SK-N-SH (cell line): Measurements from ENCODE around the gene RPSA. TPM values are rescaled to one million over a fixed set of nuclear protein-coding genes. Genes with fewer than 3 reads are reported as not detected.

ENCODE experiments used
- CTCF ChIA-PET: fragments of 300-600, 350-600 bp; formaldehyde crosslinking; extraction: SDS; loops from one replicate; lab custom pipeline; 2021; lab: Yijun Ruan, JAX
- POLR2A ChIA-PET: fragments of 350-600 bp; sonication (Branson Sonifier 250); formaldehyde crosslinking; extraction: SDS; loops from one replicate; lab custom pipeline; 2020; ENCODE audit warnings: antibody characterized with exemption, inconsistent platforms; lab: Yijun Ruan, JAX
- DNase-seq: peaks from one replicate; pipeline ENCODE4 v3.0.0; 2012
- H2AFZ ChIP-seq: fragments of 200-600 bp; sonication (generic); 2 replicates; pipeline ENCODE4 v1.8.1; 2016; ENCODE audit warnings: antibody characterized with exemption, mild to moderate bottlenecking, low read depth
- H3F3A ChIP-seq: fragments of 200-600 bp; sonication (generic); replicated peaks from 2 replicates; pipeline ENCODE3; 2016; ENCODE audit warnings: antibody characterized with exemption, mild to moderate bottlenecking; ENCODE audit not compliant: insufficient read depth
- H3K27ac ChIP-seq, 2 experiments: fragments of 200-500 bp in 1 of 2; fragments of 200-600 bp in 1 of 2; sonication (Bioruptor generic) in 1 of 2; sonication (generic), shearing (Covaris generic) in 1 of 2; 2 replicates each; pipeline versions ENCODE4 v1.5.1 to v1.6.1; 2014 to 2016; ENCODE audit warnings: low read depth in 2 of 2, inconsistent platforms in 1 of 2, low read length in 1 of 2, mild to moderate bottlenecking in 1 of 2, mixed read lengths in 1 of 2
- H3K27me3 ChIP-seq: fragments of 200-600 bp; sonication (generic), shearing (Covaris generic); 2 replicates; pipeline ENCODE4 v1.6.1; 2016; ENCODE audit warnings: mixed run types; ENCODE audit not compliant: insufficient read depth
- H3K36me3 ChIP-seq, 2 experiments: fragments of 200-500 bp in 1 of 2; fragments of 200-600 bp in 1 of 2; sonication (Bioruptor generic) in 1 of 2; sonication (generic) in 1 of 2; replicated peaks in 1 of 2; 2 replicates each; pipeline versions ENCODE3 to v1.5.1; 2014 to 2016; ENCODE audit warnings: low read length in 1 of 2, mild to moderate bottlenecking in 1 of 2; ENCODE audit not compliant: insufficient read depth in 2 of 2, control insufficient read depth in 1 of 2
- H3K4me1 ChIP-seq, 2 experiments: fragments of 200-500 bp in 1 of 2; fragments of 200-600 bp in 1 of 2; sonication (Bioruptor generic) in 1 of 2; sonication (generic), shearing (Covaris generic) in 1 of 2; 2 replicates each; pipeline versions ENCODE4 v1.5.1 to v1.6.1; 2014 to 2016; ENCODE audit warnings: low read depth in 1 of 2, low read length in 1 of 2, mixed run types in 1 of 2; ENCODE audit not compliant: insufficient read depth in 2 of 2, control insufficient read depth in 1 of 2
- H3K4me2 ChIP-seq: fragments of 200-600 bp; sonication (generic), shearing (Covaris generic); 2 replicates; pipeline ENCODE4 v1.6.1; 2017; ENCODE audit warnings: mixed run types
- H3K4me3 ChIP-seq, 2 experiments: fragments of 200-500 bp in 1 of 2; fragments of 200-600 bp in 1 of 2; sonication (Bioruptor generic) in 1 of 2; sonication (generic), shearing (Covaris generic) in 1 of 2; 2 replicates each; pipeline versions ENCODE4 v1.5.1 to v1.8.1; 2014 to 2016; ENCODE audit warnings: low read depth in 2 of 2, inconsistent platforms in 1 of 2, low read length in 1 of 2, mild to moderate bottlenecking in 1 of 2, mixed read lengths in 1 of 2, moderate library complexity in 1 of 2
- H3K79me2 ChIP-seq: fragments of 200-600 bp; sonication (generic); 2 replicates; pipeline ENCODE4 v1.8.1; 2017; ENCODE audit warnings: mild to moderate bottlenecking; ENCODE audit not compliant: insufficient read depth
- H3K9ac ChIP-seq: fragments of 200-600 bp; sonication (generic); 2 replicates; pipeline ENCODE4 v1.6.1; 2017; ENCODE audit warnings: mixed run types
- H3K9me2 ChIP-seq: fragments of 200-600 bp; sonication (generic); 2 replicates; pipeline ENCODE4 v1.6.1; 2017; ENCODE audit warnings: mixed run types
- H3K9me3 ChIP-seq: fragments of 200-600 bp; sonication (generic); 2 replicates; pipeline ENCODE4 v1.6.1; 2017; ENCODE audit warnings: mixed run types, mild to moderate bottlenecking, moderate library complexity
- H4K20me1 ChIP-seq: fragments of 200-600 bp; sonication (generic); 2 replicates; pipeline ENCODE4 v1.6.1; 2017; ENCODE audit warnings: mild to moderate bottlenecking, mixed run types; ENCODE audit not compliant: insufficient read depth
- EP300 ChIP-seq, 2 experiments: IDR thresholded peaks; 2 replicates each; pipeline versions ENCODE4 v1.4.0 to v1.6.1; 2012; ENCODE audit warnings: borderline replicate concordance in 1 of 2, low read depth in 1 of 2, low read length in 1 of 2
- FOXJ3 ChIP-seq: sonication (generic); formaldehyde crosslinking; IDR thresholded peaks from 2 replicates; pipeline ENCODE4 v1.5.1; 2020; ENCODE audit warnings: mild to moderate bottlenecking, missing genetic modification reagents
- FOXM1 ChIP-seq: IDR thresholded peaks from 2 replicates; pipeline ENCODE4 v1.4.0; 2012; ENCODE audit warnings: low read depth, mild to moderate bottlenecking
- JUND ChIP-seq: IDR thresholded peaks from 2 replicates; pipeline ENCODE4 v1.4.0; 2012
- NFIC ChIP-seq: IDR thresholded peaks from 2 replicates; pipeline ENCODE4 v1.4.0; 2012; ENCODE audit warnings: borderline replicate concordance
- POLR2AphosphoS5 ChIP-seq: IDR thresholded peaks from 2 replicates; pipeline ENCODE4 v1.6.1; 2012; ENCODE audit warnings: low read depth, low read length
- RCOR1 ChIP-seq: fragments of 150-350 bp; IDR thresholded peaks from 2 replicates; pipeline ENCODE4 v1.6.1; 2017; ENCODE audit warnings: antibody characterized with exemption, low read length
- RXRA ChIP-seq: IDR thresholded peaks from 2 replicates; pipeline ENCODE4 v1.4.0; 2012; ENCODE audit warnings: low read depth, mild to moderate bottlenecking, borderline replicate concordance
- TAF1 ChIP-seq: IDR thresholded peaks from 2 replicates; pipeline ENCODE4 v1.6.1; 2012; ENCODE audit warnings: low read depth, mild to moderate bottlenecking, low read length, moderate library complexity, borderline replicate concordance
- TCF12 ChIP-seq: IDR thresholded peaks from 2 replicates; pipeline ENCODE4 v1.4.0; 2012
- TEAD4 ChIP-seq: IDR thresholded peaks from 2 replicates; pipeline ENCODE4 v1.4.0; 2012; ENCODE audit warnings: mild to moderate bottlenecking, borderline replicate concordance; ENCODE audit not compliant: insufficient read depth
- WGBS: methylation state at CpG from one replicate; pipeline ENCODE4 v1.1.6; 2017; ENCODE audit warnings: low lambda C conversion rate; 5-methylcytosine and 5-hydroxymethylcytosine counted together
- polyA plus RNA-seq, 3 experiments: library from polyadenylated mRNA; depleted of rRNA; stranded (reverse); fragments of >200 nt; gene quantifications; 2 replicates each; pipeline ENCODE4 v1.2.3, GENCODE V29; 2012
- TF ChIP-seq, protein P1 (sequence below): fragments of 200-600 bp; sonication (generic); IDR thresholded peaks from 2 replicates; pipeline ENCODE4 v1.6.1; 2017; ENCODE audit warnings: antibody characterized with exemption, mild to moderate bottlenecking, moderate library complexity
- TF ChIP-seq, protein P2 (sequence below): fragments of 150-350 bp; IDR thresholded peaks from 2 replicates; pipeline ENCODE4 v1.6.1; 2016; ENCODE audit warnings: mild to moderate bottlenecking, low read depth, low read length
- TF ChIP-seq, protein P3 (sequence below): IDR thresholded peaks from 2 replicates; pipeline ENCODE4 v1.6.1; 2012; ENCODE audit warnings: mild to moderate bottlenecking, low read depth, low read length, moderate library complexity

The RPSA gene
- polyA plus RNA-seq, 1 of the 3 experiments (the other 2 are of a cell fraction), result 2,958 TPM

DNA sequence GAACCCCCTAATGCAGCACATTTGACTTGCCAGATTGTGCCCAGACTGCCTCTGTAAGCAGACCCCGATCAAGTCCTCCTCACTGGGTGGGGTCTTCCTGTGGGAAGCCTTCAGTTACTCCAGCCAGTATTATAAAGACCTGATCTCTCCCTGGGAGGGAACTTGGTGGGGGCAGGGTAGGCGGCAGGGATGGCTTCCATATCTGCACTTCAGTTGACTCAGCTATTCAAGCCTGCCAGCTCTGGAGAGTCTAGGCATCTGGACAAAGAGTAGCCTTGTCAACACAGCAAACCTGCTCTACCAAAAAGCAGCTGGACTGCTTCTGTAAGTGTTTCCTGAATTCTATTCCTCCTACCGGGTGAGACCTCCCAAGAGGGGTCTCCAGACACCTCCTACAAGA, 44.3 kb upstream of the RPSA start:
- Histone ChIP-seq H3K9me3 (no peaks in the 10 kb centered on the region), H3K9ac (no peak overlapping the region), H2AFZ (no peak overlapping the region), H3K9me2 (no peaks in the 10 kb centered on the region), H3K27me3 (no peaks in the 10 kb centered on the region), H3K4me2 (no peak overlapping the region), H3K27ac (no peak overlapping the region), H3K4me1 (no peaks in the 10 kb centered on the region), H4K20me1 (no peaks in the 10 kb centered on the region), H3K36me3 (no peaks in the 10 kb centered on the region), H3K4me3 (no peak overlapping the region), H3K79me2 (no peaks in the 10 kb centered on the region), H3F3A (no peaks in the 10 kb centered on the region)
- DNase-seq, result no peak
- WGBS, result 30% methylated on average over 2 of the region's 3 CpGs
- ChIA-PET CTCF (no interaction called here), POLR2A (no interaction called here)
- TF ChIP-seq POLR2AphosphoS5 (no peak), EP300 (IDR thresholded peaks at IDR 0.05; ENCODE audit: borderline replicate concordance in 1 of 2, low read depth in 1 of 2, low read length in 1 of 2) (no peak), NFIC (no peak), FOXM1 (no peak), RCOR1 (no peak), RXRA (no peak), FOXJ3 (no peak), JUND (no peak), TCF12 (no peak), TAF1 (no peak), TEAD4 (no peak)
- TF ChIP-seq, protein P1, sequence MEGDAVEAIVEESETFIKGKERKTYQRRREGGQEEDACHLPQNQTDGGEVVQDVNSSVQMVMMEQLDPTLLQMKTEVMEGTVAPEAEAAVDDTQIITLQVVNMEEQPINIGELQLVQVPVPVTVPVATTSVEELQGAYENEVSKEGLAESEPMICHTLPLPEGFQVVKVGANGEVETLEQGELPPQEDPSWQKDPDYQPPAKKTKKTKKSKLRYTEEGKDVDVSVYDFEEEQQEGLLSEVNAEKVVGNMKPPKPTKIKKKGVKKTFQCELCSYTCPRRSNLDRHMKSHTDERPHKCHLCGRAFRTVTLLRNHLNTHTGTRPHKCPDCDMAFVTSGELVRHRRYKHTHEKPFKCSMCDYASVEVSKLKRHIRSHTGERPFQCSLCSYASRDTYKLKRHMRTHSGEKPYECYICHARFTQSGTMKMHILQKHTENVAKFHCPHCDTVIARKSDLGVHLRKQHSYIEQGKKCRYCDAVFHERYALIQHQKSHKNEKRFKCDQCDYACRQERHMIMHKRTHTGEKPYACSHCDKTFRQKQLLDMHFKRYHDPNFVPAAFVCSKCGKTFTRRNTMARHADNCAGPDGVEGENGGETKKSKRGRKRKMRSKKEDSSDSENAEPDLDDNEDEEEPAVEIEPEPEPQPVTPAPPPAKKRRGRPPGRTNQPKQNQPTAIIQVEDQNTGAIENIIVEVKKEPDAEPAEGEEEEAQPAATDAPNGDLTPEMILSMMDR, result no peak
- TF ChIP-seq, protein P2, sequence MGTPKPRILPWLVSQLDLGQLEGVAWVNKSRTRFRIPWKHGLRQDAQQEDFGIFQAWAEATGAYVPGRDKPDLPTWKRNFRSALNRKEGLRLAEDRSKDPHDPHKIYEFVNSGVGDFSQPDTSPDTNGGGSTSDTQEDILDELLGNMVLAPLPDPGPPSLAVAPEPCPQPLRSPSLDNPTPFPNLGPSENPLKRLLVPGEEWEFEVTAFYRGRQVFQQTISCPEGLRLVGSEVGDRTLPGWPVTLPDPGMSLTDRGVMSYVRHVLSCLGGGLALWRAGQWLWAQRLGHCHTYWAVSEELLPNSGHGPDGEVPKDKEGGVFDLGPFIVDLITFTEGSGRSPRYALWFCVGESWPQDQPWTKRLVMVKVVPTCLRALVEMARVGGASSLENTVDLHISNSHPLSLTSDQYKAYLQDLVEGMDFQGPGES, result no peak
- TF ChIP-seq, protein P3, sequence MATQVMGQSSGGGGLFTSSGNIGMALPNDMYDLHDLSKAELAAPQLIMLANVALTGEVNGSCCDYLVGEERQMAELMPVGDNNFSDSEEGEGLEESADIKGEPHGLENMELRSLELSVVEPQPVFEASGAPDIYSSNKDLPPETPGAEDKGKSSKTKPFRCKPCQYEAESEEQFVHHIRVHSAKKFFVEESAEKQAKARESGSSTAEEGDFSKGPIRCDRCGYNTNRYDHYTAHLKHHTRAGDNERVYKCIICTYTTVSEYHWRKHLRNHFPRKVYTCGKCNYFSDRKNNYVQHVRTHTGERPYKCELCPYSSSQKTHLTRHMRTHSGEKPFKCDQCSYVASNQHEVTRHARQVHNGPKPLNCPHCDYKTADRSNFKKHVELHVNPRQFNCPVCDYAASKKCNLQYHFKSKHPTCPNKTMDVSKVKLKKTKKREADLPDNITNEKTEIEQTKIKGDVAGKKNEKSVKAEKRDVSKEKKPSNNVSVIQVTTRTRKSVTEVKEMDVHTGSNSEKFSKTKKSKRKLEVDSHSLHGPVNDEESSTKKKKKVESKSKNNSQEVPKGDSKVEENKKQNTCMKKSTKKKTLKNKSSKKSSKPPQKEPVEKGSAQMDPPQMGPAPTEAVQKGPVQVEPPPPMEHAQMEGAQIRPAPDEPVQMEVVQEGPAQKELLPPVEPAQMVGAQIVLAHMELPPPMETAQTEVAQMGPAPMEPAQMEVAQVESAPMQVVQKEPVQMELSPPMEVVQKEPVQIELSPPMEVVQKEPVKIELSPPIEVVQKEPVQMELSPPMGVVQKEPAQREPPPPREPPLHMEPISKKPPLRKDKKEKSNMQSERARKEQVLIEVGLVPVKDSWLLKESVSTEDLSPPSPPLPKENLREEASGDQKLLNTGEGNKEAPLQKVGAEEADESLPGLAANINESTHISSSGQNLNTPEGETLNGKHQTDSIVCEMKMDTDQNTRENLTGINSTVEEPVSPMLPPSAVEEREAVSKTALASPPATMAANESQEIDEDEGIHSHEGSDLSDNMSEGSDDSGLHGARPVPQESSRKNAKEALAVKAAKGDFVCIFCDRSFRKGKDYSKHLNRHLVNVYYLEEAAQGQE, result no peak
